ENCODE data around the gene MMP20. TPM values are rescaled to one million over a fixed set of nuclear protein-coding genes. Genes with fewer than 3 reads are reported as not detected.

The MMP20 gene
- total and polyA plus RNA-seq, 2 of the 13 experiments (the other 11 are each of a cell fraction or from before 2014, with no cell fraction given): 0.05 TPM; not detected in 1

GRCh38 chr11:102611291-102611690 is 13.8 kb downstream of the MMP20 start:
- H3K9me3 ChIP-seq (ENCODE audit: low read length): no peaks in the 10 kb centered on the region
- FAIRE-seq: no peak
- intact Hi-C loops (cut with micrococcal nuclease; ENCODE audit: unreplicated experiment) (loop anchor here (5.0 kb wide), 1 partner anchor 59 kb away; no protein-coding TSS in a partner anchor), in situ Hi-C loops (cut with HindIII; ENCODE audit: extremely low pct_ligation_motif_present, low pct_unique_long_range_greater_than_20kb) (loop anchor here (5.0 kb wide), 1 partner anchor 269 kb away; no protein-coding TSS in a partner anchor)
- no peaks in the 10 kb centered on the region for H3K36me3 ChIP-seq (replicated peaks in 1 of 2; ENCODE audit: control insufficient read depth in 1 of 2, insufficient read depth in 2 of 2, low read length in 2 of 2)
- H3K4me2 ChIP-seq (ENCODE audit: low read depth, low read length): no peak overlapping the region
- TF ChIP-seq ZNF337 (CRISPR knock-in tag; IDR thresholded peaks at IDR 0.05; ENCODE audit: borderline replicate concordance, low read depth) (no peak), HDAC6 (IDR thresholded peaks at IDR 0.05; ENCODE audit: low read depth, low read length) (no peak), ZNF430 (CRISPR knock-in tag; IDR thresholded peaks at IDR 0.05) (no peak), PAF1 (CRISPR knock-in tag; IDR thresholded peaks at IDR 0.05) (no peak), HOXA5 (CRISPR knock-in tag; IDR thresholded peaks at IDR 0.05) (no peak), ZBTB25 (CRISPR knock-in tag; IDR thresholded peaks at IDR 0.05) (no peak), IRF2 (CRISPR knock-in tag; IDR thresholded peaks at IDR 0.05) (no peak), ZNF143 (CRISPR knock-in tag; IDR thresholded peaks at IDR 0.05) (no peak), SALL1 (CRISPR knock-in tag; IDR thresholded peaks at IDR 0.05) (no peak), ZNF207 (IDR thresholded peaks at IDR 0.05; ENCODE audit: borderline replicate concordance) (no peak), ZNF33A (CRISPR knock-in tag; IDR thresholded peaks at IDR 0.05; ENCODE audit: borderline replicate concordance) (no peak), HNRNPUL1 (IDR thresholded peaks at IDR 0.05; ENCODE audit: low read depth, low read length) (no peak), HOXA3 (CRISPR knock-in tag; IDR thresholded peaks at IDR 0.05) (no peak)
- TF ChIP-seq, protein P1, sequence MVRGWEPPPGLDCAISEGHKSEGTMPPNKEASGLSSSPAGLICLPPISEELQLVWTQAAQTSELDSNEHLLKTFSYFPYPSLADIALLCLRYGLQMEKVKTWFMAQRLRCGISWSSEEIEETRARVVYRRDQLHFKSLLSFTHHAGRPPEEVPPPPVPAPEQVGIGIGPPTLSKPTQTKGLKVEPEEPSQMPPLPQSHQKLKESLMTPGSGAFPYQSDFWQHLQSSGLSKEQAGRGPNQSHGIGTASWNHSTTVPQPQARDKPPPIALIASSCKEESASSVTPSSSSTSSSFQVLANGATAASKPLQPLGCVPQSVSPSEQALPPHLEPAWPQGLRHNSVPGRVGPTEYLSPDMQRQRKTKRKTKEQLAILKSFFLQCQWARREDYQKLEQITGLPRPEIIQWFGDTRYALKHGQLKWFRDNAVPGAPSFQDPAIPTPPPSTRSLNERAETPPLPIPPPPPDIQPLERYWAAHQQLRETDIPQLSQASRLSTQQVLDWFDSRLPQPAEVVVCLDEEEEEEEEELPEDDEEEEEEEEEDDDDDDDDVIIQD (CRISPR knock-in tag; IDR thresholded peaks at IDR 0.05; ENCODE audit: low read depth): no peak
- ChIA-PET CTCF (ENCODE audit: low intra/inter-chr PET ratio, low total read pairs) (interaction anchor here (1.2 kb wide), 1 partner anchor 19 kb away, joined by 3 read pairs; no protein-coding TSS in a partner anchor), POLR2A (interaction anchor here (3.7 kb wide), 1 partner anchor 7 kb away, joined by 30 read pairs; no protein-coding TSS in a partner anchor)
- H3K4me3 ChIP-seq (replicated peaks in 1 of 3; ENCODE audit: insufficient read depth in 1 of 3, low read depth in 2 of 3, low read length in 3 of 3): no peak overlapping the region
- no TSS peak for BruUV-seq (replicated peaks)
- peaks cover 35% of the 10 kb centered on the region for H3K4me1 ChIP-seq (ENCODE audit: insufficient read depth, low read length)
- H3K9ac ChIP-seq (ENCODE audit: insufficient read depth, low read depth, low read length): no peak overlapping the region
- no peak for ATAC-seq
- DNase-seq (ENCODE audit: low spot score): no peak
- H3K27ac ChIP-seq (ENCODE audit: extremely low read length, insufficient read depth, low read length): no peak overlapping the region
- no peaks in the 10 kb centered on the region for H4K20me1 ChIP-seq (ENCODE audit: insufficient read depth, low read length)
- no peak overlapping the region for H2AFZ ChIP-seq (ENCODE audit: low read length)
- H3K27me3 ChIP-seq (ENCODE audit: control insufficient read depth in 1 of 2, insufficient read depth in 2 of 2, low read length in 2 of 2): no peaks in the 10 kb centered on the region
- H3K79me2 ChIP-seq (ENCODE audit: insufficient read depth, low read length): no peaks in the 10 kb centered on the region
- WGBS (ENCODE audit: low lambda C conversion rate): 87% methylated on average over 4 of the region's 4 CpGs

Measured in HepG2 (cell line).